ENCODE data around the gene TRNAU1AP.

TRNAU1AP gene

DNA sequence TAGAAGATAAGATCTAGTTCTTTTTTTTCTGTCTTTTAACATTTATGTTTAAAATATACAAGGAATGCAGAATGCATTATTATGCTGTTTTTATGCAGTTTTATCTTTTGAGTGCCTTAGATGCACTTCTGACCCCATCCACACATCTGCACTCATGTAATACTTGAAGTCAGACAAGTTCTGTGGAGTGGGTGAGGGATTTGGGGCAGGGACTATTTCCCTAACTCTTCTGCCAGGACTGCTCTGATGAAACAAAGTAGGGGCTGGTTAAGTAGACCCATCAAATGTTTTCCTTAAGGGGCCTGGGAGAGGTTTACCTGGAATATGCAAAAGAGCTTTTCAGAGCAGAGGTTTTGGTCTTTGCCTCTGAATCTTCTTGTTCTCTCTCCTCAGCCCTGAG lies 11.4 kb downstream of the TRNAU1AP start:
- TF ChIP-seq ZFP3 (CRISPR knock-in tag; IDR thresholded peaks at IDR 0.05) (no peak), BACH2 (CRISPR knock-in tag; IDR thresholded peaks at IDR 0.05; ENCODE audit: borderline replicate concordance) (no peak), PPARA (CRISPR knock-in tag; IDR thresholded peaks at IDR 0.05; ENCODE audit: borderline replicate concordance) (no peak), ZNF565 (CRISPR knock-in tag; conservative IDR thresholded peaks at IDR 0.05; ENCODE audit: low read depth) (no peak), SNAI2 (CRISPR knock-in tag; IDR thresholded peaks at IDR 0.05) (no peak), TOX (CRISPR knock-in tag; IDR thresholded peaks at IDR 0.05; ENCODE audit: borderline replicate concordance) (no peak), ZFP30 (CRISPR knock-in tag; IDR thresholded peaks at IDR 0.05) (no peak), CSDC2 (CRISPR knock-in tag; IDR thresholded peaks at IDR 0.05) (no peak), ARNTL (CRISPR knock-in tag; IDR thresholded peaks at IDR 0.05; ENCODE audit: borderline replicate concordance, low read depth) (no peak), RARB (CRISPR knock-in tag; IDR thresholded peaks at IDR 0.05) (no peak), ISL1 (CRISPR knock-in tag; IDR thresholded peaks at IDR 0.05) (no peak)
- TF ChIP-seq, protein P1, sequence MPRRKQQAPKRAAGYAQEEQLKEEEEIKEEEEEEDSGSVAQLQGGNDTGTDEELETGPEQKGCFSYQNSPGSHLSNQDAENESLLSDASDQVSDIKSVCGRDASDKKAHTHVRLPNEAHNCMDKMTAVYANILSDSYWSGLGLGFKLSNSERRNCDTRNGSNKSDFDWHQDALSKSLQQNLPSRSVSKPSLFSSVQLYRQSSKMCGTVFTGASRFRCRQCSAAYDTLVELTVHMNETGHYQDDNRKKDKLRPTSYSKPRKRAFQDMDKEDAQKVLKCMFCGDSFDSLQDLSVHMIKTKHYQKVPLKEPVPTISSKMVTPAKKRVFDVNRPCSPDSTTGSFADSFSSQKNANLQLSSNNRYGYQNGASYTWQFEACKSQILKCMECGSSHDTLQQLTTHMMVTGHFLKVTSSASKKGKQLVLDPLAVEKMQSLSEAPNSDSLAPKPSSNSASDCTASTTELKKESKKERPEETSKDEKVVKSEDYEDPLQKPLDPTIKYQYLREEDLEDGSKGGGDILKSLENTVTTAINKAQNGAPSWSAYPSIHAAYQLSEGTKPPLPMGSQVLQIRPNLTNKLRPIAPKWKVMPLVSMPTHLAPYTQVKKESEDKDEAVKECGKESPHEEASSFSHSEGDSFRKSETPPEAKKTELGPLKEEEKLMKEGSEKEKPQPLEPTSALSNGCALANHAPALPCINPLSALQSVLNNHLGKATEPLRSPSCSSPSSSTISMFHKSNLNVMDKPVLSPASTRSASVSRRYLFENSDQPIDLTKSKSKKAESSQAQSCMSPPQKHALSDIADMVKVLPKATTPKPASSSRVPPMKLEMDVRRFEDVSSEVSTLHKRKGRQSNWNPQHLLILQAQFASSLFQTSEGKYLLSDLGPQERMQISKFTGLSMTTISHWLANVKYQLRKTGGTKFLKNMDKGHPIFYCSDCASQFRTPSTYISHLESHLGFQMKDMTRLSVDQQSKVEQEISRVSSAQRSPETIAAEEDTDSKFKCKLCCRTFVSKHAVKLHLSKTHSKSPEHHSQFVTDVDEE (CRISPR knock-in tag; IDR thresholded peaks at IDR 0.05): no peak
- TF ChIP-seq, protein P2, sequence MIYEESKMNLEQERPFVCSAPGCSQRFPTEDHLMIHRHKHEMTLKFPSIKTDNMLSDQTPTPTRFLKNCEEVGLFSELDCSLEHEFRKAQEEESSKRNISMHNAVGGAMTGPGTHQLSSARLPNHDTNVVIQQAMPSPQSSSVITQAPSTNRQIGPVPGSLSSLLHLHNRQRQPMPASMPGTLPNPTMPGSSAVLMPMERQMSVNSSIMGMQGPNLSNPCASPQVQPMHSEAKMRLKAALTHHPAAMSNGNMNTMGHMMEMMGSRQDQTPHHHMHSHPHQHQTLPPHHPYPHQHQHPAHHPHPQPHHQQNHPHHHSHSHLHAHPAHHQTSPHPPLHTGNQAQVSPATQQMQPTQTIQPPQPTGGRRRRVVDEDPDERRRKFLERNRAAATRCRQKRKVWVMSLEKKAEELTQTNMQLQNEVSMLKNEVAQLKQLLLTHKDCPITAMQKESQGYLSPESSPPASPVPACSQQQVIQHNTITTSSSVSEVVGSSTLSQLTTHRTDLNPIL (CRISPR knock-in tag; IDR thresholded peaks at IDR 0.05; ENCODE audit: low read depth): no peak
- TF ChIP-seq, protein P3, sequence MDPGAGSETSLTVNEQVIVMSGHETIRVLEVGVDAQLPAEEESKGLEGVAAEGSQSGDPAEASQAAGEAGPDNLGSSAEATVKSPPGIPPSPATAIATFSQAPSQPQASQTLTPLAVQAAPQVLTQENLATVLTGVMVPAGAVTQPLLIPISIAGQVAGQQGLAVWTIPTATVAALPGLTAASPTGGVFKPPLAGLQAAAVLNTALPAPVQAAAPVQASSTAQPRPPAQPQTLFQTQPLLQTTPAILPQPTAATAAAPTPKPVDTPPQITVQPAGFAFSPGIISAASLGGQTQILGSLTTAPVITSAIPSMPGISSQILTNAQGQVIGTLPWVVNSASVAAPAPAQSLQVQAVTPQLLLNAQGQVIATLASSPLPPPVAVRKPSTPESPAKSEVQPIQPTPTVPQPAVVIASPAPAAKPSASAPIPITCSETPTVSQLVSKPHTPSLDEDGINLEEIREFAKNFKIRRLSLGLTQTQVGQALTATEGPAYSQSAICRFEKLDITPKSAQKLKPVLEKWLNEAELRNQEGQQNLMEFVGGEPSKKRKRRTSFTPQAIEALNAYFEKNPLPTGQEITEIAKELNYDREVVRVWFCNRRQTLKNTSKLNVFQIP (CRISPR knock-in tag; IDR thresholded peaks at IDR 0.05; ENCODE audit: borderline replicate concordance, low read depth): no peak
- TF ChIP-seq, protein P4, sequence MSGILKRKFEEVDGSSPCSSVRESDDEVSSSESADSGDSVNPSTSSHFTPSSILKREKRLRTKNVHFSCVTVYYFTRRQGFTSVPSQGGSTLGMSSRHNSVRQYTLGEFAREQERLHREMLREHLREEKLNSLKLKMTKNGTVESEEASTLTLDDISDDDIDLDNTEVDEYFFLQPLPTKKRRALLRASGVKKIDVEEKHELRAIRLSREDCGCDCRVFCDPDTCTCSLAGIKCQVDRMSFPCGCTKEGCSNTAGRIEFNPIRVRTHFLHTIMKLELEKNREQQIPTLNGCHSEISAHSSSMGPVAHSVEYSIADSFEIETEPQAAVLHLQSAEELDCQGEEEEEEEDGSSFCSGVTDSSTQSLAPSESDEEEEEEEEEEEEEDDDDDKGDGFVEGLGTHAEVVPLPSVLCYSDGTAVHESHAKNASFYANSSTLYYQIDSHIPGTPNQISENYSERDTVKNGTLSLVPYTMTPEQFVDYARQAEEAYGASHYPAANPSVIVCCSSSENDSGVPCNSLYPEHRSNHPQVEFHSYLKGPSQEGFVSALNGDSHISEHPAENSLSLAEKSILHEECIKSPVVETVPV (CRISPR knock-in tag; IDR thresholded peaks at IDR 0.05): no peak
- TF ChIP-seq, protein P5, sequence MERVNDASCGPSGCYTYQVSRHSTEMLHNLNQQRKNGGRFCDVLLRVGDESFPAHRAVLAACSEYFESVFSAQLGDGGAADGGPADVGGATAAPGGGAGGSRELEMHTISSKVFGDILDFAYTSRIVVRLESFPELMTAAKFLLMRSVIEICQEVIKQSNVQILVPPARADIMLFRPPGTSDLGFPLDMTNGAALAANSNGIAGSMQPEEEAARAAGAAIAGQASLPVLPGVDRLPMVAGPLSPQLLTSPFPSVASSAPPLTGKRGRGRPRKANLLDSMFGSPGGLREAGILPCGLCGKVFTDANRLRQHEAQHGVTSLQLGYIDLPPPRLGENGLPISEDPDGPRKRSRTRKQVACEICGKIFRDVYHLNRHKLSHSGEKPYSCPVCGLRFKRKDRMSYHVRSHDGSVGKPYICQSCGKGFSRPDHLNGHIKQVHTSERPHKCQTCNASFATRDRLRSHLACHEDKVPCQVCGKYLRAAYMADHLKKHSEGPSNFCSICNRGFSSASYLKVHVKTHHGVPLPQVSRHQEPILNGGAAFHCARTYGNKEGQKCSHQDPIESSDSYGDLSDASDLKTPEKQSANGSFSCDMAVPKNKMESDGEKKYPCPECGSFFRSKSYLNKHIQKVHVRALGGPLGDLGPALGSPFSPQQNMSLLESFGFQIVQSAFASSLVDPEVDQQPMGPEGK (CRISPR knock-in tag; IDR thresholded peaks at IDR 0.05; ENCODE audit: borderline replicate concordance): no peak
- ATAC-seq: no peak

DNA sequence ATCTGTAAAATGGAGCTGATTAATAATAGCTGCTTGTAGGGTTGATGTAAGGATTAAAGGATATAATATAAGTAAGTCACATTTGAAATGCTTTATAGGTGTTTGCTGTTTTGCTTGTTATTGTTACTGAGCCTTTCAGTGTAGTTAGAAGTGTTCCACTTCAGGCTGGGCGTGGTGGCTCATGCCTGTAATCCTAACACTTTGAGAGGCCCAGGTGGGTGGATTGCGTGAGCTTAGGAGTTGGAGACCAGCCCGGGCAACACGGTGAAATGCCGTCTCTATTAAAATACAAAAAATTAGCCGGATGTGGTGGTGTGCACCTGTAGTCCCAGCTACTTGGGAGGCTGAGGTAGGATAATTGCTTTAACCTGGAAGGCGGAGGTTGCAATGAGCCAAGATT lies 12.2 kb downstream of the TRNAU1AP start:
- TF ChIP-seq, protein P2 (CRISPR knock-in tag; IDR thresholded peaks at IDR 0.05; ENCODE audit: low read depth): no peak
- TF ChIP-seq ISL1 (CRISPR knock-in tag; IDR thresholded peaks at IDR 0.05): no peak
- no peak for ATAC-seq

DNA sequence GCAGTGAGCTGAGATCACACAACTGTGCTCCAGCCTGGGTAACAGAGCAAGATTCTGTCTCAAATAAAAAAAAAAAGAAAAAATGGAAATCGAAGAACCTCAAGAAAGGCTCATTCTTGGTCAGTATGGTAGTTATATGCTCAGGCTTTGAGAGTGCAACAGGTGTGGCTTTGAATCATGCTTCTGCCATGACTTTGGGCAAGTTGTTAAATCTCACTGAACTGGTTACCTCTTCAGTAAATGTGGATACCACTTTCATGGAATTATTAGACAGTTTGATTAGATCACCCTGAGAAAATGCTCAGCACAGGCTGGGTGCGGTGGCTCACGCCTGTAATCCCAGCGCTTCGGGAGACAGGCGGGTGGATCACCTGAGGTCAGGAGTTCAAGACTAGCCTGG lies 12.8 kb downstream of the TRNAU1AP start:
- ATAC-seq: no peak
- TF ChIP-seq, protein P1 (CRISPR knock-in tag; IDR thresholded peaks at IDR 0.05): no peak
- TF ChIP-seq, protein P2 (CRISPR knock-in tag; IDR thresholded peaks at IDR 0.05; ENCODE audit: low read depth): no peak
- TF ChIP-seq, protein P5 (CRISPR knock-in tag; IDR thresholded peaks at IDR 0.05; ENCODE audit: borderline replicate concordance): no peak
- TF ChIP-seq TOX (CRISPR knock-in tag; IDR thresholded peaks at IDR 0.05; ENCODE audit: borderline replicate concordance): no peak
- no peak for TF ChIP-seq RARB (CRISPR knock-in tag; IDR thresholded peaks at IDR 0.05)
- TF ChIP-seq PPARA (CRISPR knock-in tag; IDR thresholded peaks at IDR 0.05; ENCODE audit: borderline replicate concordance): no peak
- TF ChIP-seq, protein P4 (CRISPR knock-in tag; IDR thresholded peaks at IDR 0.05): no peak
- TF ChIP-seq OSR1 (CRISPR knock-in tag; IDR thresholded peaks at IDR 0.05): no peak
